Loucy (cell line): Measurements from ENCODE around the gene MARCHF4.

ENCODE experiments used
- H2AFZ ChIP-seq: fragments of 200-600 bp; sonication (generic); 2 replicates; pipeline ENCODE4 v1.6.0; 2016; ENCODE audit warnings: antibody characterized with exemption, mild to moderate bottlenecking, low read length, moderate library complexity
- H3F3A ChIP-seq: fragments of 200-600 bp; 2 replicates; pipeline ENCODE4 v1.6.0; 2016; ENCODE audit warnings: antibody characterized with exemption, low read depth, mild to moderate bottlenecking
- H3K27me3 ChIP-seq: fragments of 200-600 bp; sonication (generic); 2 replicates; pipeline ENCODE4 v1.6.1; 2014; ENCODE audit warnings: low read length, mild to moderate bottlenecking; ENCODE audit not compliant: insufficient read depth, poor library complexity, severe bottlenecking
- H3K36me3 ChIP-seq: fragments of 200-600 bp; sonication (generic); 2 replicates; pipeline ENCODE4 v1.6.1; 2016; ENCODE audit warnings: low read length; ENCODE audit not compliant: insufficient read depth
- H3K4me1 ChIP-seq: fragments of 200-600 bp; sonication (generic); 2 replicates; pipeline ENCODE4 v1.5.1; 2014; ENCODE audit warnings: low read length, mild to moderate bottlenecking; ENCODE audit not compliant: insufficient read depth, poor library complexity, severe bottlenecking
- H3K4me2 ChIP-seq: fragments of 200-600 bp; sonication (generic); 2 replicates; pipeline ENCODE4 v1.6.0; 2014; ENCODE audit warnings: antibody characterized with exemption, low read length, low read depth, mild to moderate bottlenecking; ENCODE audit not compliant: poor library complexity, severe bottlenecking
- H3K4me3 ChIP-seq: fragments of 200-600 bp; sonication (generic); 2 replicates; pipeline ENCODE4 v1.5.1; 2014; ENCODE audit warnings: low read length, mild to moderate bottlenecking, mixed read lengths; ENCODE audit not compliant: poor library complexity, severe bottlenecking
- H3K79me2 ChIP-seq: fragments of 200-600 bp; sonication (generic); 2 replicates; pipeline ENCODE4 v1.6.1; 2014; ENCODE audit warnings: low read length; ENCODE audit not compliant: insufficient read depth
- H3K9ac ChIP-seq: fragments of 200-600 bp; sonication (generic); 2 replicates; pipeline ENCODE4 v1.6.0; 2014; ENCODE audit warnings: mild to moderate bottlenecking, low read depth, low read length, moderate library complexity; ENCODE audit not compliant: poor library complexity, severe bottlenecking
- H3K9me2 ChIP-seq: fragments of 200-600 bp; sonication (generic); replicated peaks from 2 replicates; pipeline ENCODE4 v1.6.1; 2016; ENCODE audit warnings: low read depth, low read length, mixed read lengths
- H3K9me3 ChIP-seq: fragments of 200-600 bp; sonication (generic); 2 replicates; pipeline ENCODE4 v1.6.1; 2014; ENCODE audit warnings: mild to moderate bottlenecking, antibody characterized with exemption, low read length, low read depth; ENCODE audit not compliant: insufficient read depth
- H4K20me1 ChIP-seq: fragments of 200-600 bp; sonication (generic); 2 replicates; pipeline ENCODE4 v1.6.0; 2014; ENCODE audit warnings: antibody characterized with exemption, low read length, mild to moderate bottlenecking; ENCODE audit not compliant: insufficient read depth, poor library complexity, severe bottlenecking
- CTCF ChIP-seq: fragments of 200-600 bp; sonication (generic); conservative IDR thresholded peaks from 2 replicates; pipeline ENCODE4 v1.5.1; 2014; ENCODE audit warnings: mild to moderate bottlenecking, antibody characterized with exemption, low read length
- EZH2phosphoT487 ChIP-seq: fragments of 200-600 bp; IDR thresholded peaks from 2 replicates; pipeline ENCODE4 v1.6.1; 2018; ENCODE audit warnings: antibody characterized with exemption, mild to moderate bottlenecking, moderate library complexity, borderline replicate concordance

The MARCHF4 gene

GRCh38 chr2:216346781-216347180 is 25.5 kb downstream of the MARCHF4 start:
- no peaks in the 10 kb centered on the region for H3K27me3 ChIP-seq
- peak overlapping the region; percentile 23 for H2AFZ ChIP-seq
- H3K9ac ChIP-seq = peak overlapping the region; percentile 61
- no peaks in the 10 kb centered on the region for H3K36me3 ChIP-seq
- no peaks in the 10 kb centered on the region for H3K79me2 ChIP-seq
- H3K4me2 ChIP-seq = peak overlapping the region; percentile 65
- H3K4me3 ChIP-seq = peak overlapping the region; percentile 43
- H3K9me3 ChIP-seq = no peaks in the 10 kb centered on the region
- peaks cover 98% of the 10 kb centered on the region for H3K4me1 ChIP-seq
- H3K9me2 ChIP-seq = no peaks in the 10 kb centered on the region
- H3F3A ChIP-seq = peaks cover 7% of the 10 kb centered on the region; the same call in 1 of the 2 replicates
- no peaks in the 10 kb centered on the region for H4K20me1 ChIP-seq
- no peak for TF ChIP-seq CTCF

- H3K4me3 ChIP-seq = no peak overlapping the region
- H3K9me2 ChIP-seq = no peaks in the 10 kb centered on the region
- H3K4me1 ChIP-seq = peaks cover 98% of the 10 kb centered on the region
- no peaks in the 10 kb centered on the region for H3K36me3 ChIP-seq
- no peaks in the 10 kb centered on the region for H3K9me3 ChIP-seq
- no peaks in the 10 kb centered on the region for H4K20me1 ChIP-seq
- TF ChIP-seq CTCF (no peak), EZH2phosphoT487 (no peak)
- no peak overlapping the region for H2AFZ ChIP-seq
- peak overlapping the region; percentile 61 for H3K9ac ChIP-seq
- H3K79me2 ChIP-seq = no peaks in the 10 kb centered on the region
- H3K27me3 ChIP-seq = no peaks in the 10 kb centered on the region
- H3K4me2 ChIP-seq = peak overlapping the region; percentile 19
- H3F3A ChIP-seq = peaks cover 7% of the 10 kb centered on the region; the same call in 1 of the 2 replicates
These were observed 26.4 kb downstream of the MARCHF4 start for GRCh38 chr2:216345846-216346245.

GRCh38 chr2:216344950-216345300 is 27.4 kb downstream of the MARCHF4 start:
- peaks cover 98% of the 10 kb centered on the region for H3K4me1 ChIP-seq
- H3K79me2 ChIP-seq = no peaks in the 10 kb centered on the region
- H3K27me3 ChIP-seq = no peaks in the 10 kb centered on the region
- no peak overlapping the region for H3K4me2 ChIP-seq
- H3K9me2 ChIP-seq = no peaks in the 10 kb centered on the region
- H4K20me1 ChIP-seq = no peaks in the 10 kb centered on the region
- H3K4me3 ChIP-seq = no peak overlapping the region
- peak overlapping the region; percentile 61 for H3K9ac ChIP-seq
- TF ChIP-seq EZH2phosphoT487 (no peak), CTCF (no peak)
- no peaks in the 10 kb centered on the region for H3K36me3 ChIP-seq
- peaks cover 7% of the 10 kb centered on the region; the same call in 1 of the 2 replicates for H3F3A ChIP-seq
- H2AFZ ChIP-seq = no peak overlapping the region
- no peaks in the 10 kb centered on the region for H3K9me3 ChIP-seq
